GM23338 (cell line): ENCODE data around the gene TMBIM1. TPM values are rescaled to one million over a fixed set of nuclear protein-coding genes. Genes with fewer than 3 reads are reported as not detected.

ENCODE experiments used
- ATAC-seq: fragments of 200-7000 bp; cut with Tn5 transposase; 3 replicates; pipeline ENCODE4 v1.9.1; 2020
- DNase-seq: peaks from one replicate; pipeline ENCODE4 v3.0.0-alpha.2; 2015; ENCODE audit warnings: low spot score
- H2AFZ ChIP-seq: fragments of 200-600 bp; sonication (generic); 2 replicates; pipeline ENCODE4 v1.8.0; 2016; ENCODE audit warnings: antibody characterized with exemption, mild to moderate bottlenecking, moderate library complexity
- H3F3A ChIP-seq: fragments of 200-600 bp; sonication (generic); replicated peaks from 2 replicates; pipeline ENCODE4 v1.8.0; 2017; ENCODE audit warnings: antibody characterized with exemption, mixed run types, low read depth
- H3K27ac ChIP-seq: fragments of 200-600 bp; sonication (generic); 2 replicates; pipeline ENCODE4 v1.6.1; 2016; ENCODE audit warnings: low read depth
- H3K27me3 ChIP-seq: fragments of 200-600 bp; sonication (generic); 2 replicates; pipeline ENCODE4 v1.8.0; 2016; ENCODE audit warnings: mild to moderate bottlenecking, mixed run types, moderate library complexity; ENCODE audit not compliant: insufficient read depth
- H3K36me3 ChIP-seq: fragments of 200-600 bp; sonication (generic); 2 replicates; pipeline ENCODE4 v1.8.0; 2016; ENCODE audit warnings: mild to moderate bottlenecking; ENCODE audit not compliant: insufficient read depth
- H3K4me1 ChIP-seq: fragments of 200-600 bp; sonication (generic); 2 replicates; pipeline ENCODE4 v1.8.0; 2016; ENCODE audit warnings: mild to moderate bottlenecking, moderate library complexity; ENCODE audit not compliant: insufficient read depth
- H3K4me2 ChIP-seq: fragments of 200-600 bp; sonication (generic); 2 replicates; pipeline ENCODE4 v1.7.1; 2017; ENCODE audit warnings: mixed run types
- H3K4me3 ChIP-seq: fragments of 200-600 bp; sonication (generic); 2 replicates; pipeline ENCODE4 v1.6.1; 2016; ENCODE audit warnings: mixed run types
- H3K79me2 ChIP-seq: fragments of 200-600 bp; sonication (generic); replicated peaks from 2 replicates; pipeline ENCODE4 v1.8.0; 2017; ENCODE audit warnings: mild to moderate bottlenecking; ENCODE audit not compliant: insufficient read depth
- H3K9me2 ChIP-seq: fragments of 200-600 bp; sonication (generic); 2 replicates; pipeline ENCODE4 v1.8.0; 2017; ENCODE audit not compliant: insufficient read depth
- H4K20me1 ChIP-seq: fragments of 200-600 bp; sonication (generic); replicated peaks from 2 replicates; pipeline ENCODE4 v1.8.0; 2017; ENCODE audit warnings: mild to moderate bottlenecking; ENCODE audit not compliant: insufficient read depth
- H3K27ac Mint-ChIP-seq: 2 replicates; pipeline ENCODE4 v1.8.0; 2020; ENCODE audit warnings: inconsistent platforms, mild to moderate bottlenecking, moderate library complexity, mixed read lengths
- H3K27me3 Mint-ChIP-seq: 3 replicates; pipeline ENCODE4 v1.8.0; 2022; ENCODE audit warnings: low read depth, mild to moderate bottlenecking, moderate library complexity, mixed read lengths, inconsistent platforms; ENCODE audit not compliant: insufficient read depth, poor library complexity
- H3K36me3 Mint-ChIP-seq: 3 replicates; pipeline ENCODE4 v1.8.0; 2021; ENCODE audit warnings: low read depth, mild to moderate bottlenecking, inconsistent platforms, moderate library complexity, mixed read lengths
- H3K4me1 Mint-ChIP-seq: 3 replicates; pipeline ENCODE4 v1.8.0; 2020; ENCODE audit warnings: mild to moderate bottlenecking, inconsistent platforms, mixed read lengths
- H3K4me3 Mint-ChIP-seq: 3 replicates; pipeline ENCODE4 v1.8.0; 2021; ENCODE audit warnings: moderate library complexity, mild to moderate bottlenecking, inconsistent platforms, mixed read lengths
- H3K9me3 Mint-ChIP-seq: 3 replicates; pipeline ENCODE4 v1.8.0; 2020; ENCODE audit warnings: moderate library complexity, mild to moderate bottlenecking, inconsistent platforms, mixed read lengths
- EZH2 ChIP-seq: fragments of 200-600 bp; sonication (generic); IDR thresholded peaks from one replicate; pipeline ENCODE4 v1.8.0; 2017; ENCODE audit warnings: antibody characterized with exemption, mild to moderate bottlenecking, low read depth; ENCODE audit not compliant: unreplicated experiment
- STAT1 ChIP-seq: IDR thresholded peaks from one replicate; pipeline ENCODE4 v1.6.1; 2016; ENCODE audit warnings: antibody characterized with exemption; ENCODE audit not compliant: unreplicated experiment
- polyA plus RNA-seq: library from polyadenylated mRNA; unstranded; fragments of >200 nt; fragmentation: Nextera tagmentation; extraction: Ambion mirVana; gene quantifications from 2 replicates; pipeline ENCODE4 v1.2.1, GENCODE V29; 2016
- total RNA-seq: library from RNA; depleted of rRNA; stranded (reverse); fragments of >200 nt; shearing (Covaris generic); gene quantifications from 2 replicates; pipeline ENCODE4 v1.2.3, GENCODE V29; 2014
- TF ChIP-seq, protein P1 (sequence below): IDR thresholded peaks from one replicate; pipeline ENCODE4 v1.6.1; 2018; ENCODE audit warnings: antibody characterized with exemption; ENCODE audit not compliant: unreplicated experiment
- TF ChIP-seq, protein P2 (sequence below), 2 experiments: fragments of 200-600 bp in 1 of 2; sonication (generic) in 1 of 2; conservative IDR thresholded peaks; 2 replicates each; pipeline versions ENCODE4 v1.5.1 to v1.6.1; 2016 to 2017; ENCODE audit warnings: antibody characterized with exemption in 2 of 2, low read depth in 2 of 2, mild to moderate bottlenecking in 2 of 2, moderate library complexity in 1 of 2
- TF ChIP-seq, protein P3 (sequence below): IDR thresholded peaks from 2 replicates; pipeline ENCODE4 v1.6.1; 2016; ENCODE audit warnings: antibody characterized with exemption

The TMBIM1 gene
- total and polyA plus RNA-seq, 2 experiments from 2014 or later = 12.0 to 20.8 TPM

DNA sequence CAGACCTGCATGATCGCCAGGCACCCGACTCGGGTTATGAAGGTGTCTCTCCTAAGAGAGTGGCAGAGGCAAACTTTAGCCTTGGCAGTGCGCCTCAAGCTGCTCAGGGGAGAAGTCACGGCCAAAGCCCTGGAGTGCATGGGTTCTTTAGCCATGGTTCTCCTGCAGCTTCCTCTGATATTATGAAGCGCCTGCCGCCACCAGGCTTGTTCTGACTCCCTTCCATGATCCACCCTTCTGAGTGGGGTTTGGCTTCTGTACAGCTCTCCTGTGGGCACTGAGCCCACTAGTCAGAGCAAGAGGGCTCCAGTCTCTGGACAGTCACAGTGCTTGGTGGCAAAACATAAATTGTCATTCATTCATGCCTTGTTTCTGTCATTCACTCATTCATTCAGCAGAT is 25.9 kb upstream of the TMBIM1 start:
- peaks cover 12% of the 10 kb centered on the region for H3K4me1 ChIP-seq
- DNase-seq = no peak

DNA sequence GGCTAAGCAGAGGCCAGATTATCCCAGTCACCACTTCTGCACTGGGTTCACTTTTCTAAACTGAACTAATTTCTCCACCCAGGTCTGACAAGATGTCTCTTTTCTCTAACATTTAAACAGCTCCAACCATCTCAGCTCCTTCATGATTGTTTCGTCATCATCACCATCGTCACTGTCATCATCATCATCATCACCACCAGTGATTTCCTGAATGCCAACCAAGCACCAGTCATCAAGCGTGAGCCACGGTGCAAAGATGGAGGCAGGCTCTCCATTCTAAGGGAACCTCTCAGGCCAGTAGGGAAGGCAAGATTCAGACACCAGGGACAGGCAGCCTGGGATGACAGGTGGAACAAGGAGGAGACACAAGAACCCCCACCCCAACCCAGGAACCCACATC is 25.5 kb upstream of the TMBIM1 start:
- H4K20me1 ChIP-seq = no peaks in the 10 kb centered on the region; the same call in 1 of the 2 replicates
- H3K4me1 Mint-ChIP-seq = peaks cover 19% of the 10 kb centered on the region
- no peaks in the 10 kb centered on the region for H3K36me3 ChIP-seq
- H3K9me2 ChIP-seq = no peaks in the 10 kb centered on the region
- ATAC-seq (no peak), DNase-seq (no peak)
- H3K4me2 ChIP-seq = no peak overlapping the region
- no peak overlapping the region for H3K27ac Mint-ChIP-seq
- no peaks in the 10 kb centered on the region for H3K36me3 Mint-ChIP-seq
- H3K4me1 ChIP-seq = peaks cover 12% of the 10 kb centered on the region
- TF ChIP-seq STAT1 (no peak), EZH2 (no peak)
- TF ChIP-seq, protein P1, sequence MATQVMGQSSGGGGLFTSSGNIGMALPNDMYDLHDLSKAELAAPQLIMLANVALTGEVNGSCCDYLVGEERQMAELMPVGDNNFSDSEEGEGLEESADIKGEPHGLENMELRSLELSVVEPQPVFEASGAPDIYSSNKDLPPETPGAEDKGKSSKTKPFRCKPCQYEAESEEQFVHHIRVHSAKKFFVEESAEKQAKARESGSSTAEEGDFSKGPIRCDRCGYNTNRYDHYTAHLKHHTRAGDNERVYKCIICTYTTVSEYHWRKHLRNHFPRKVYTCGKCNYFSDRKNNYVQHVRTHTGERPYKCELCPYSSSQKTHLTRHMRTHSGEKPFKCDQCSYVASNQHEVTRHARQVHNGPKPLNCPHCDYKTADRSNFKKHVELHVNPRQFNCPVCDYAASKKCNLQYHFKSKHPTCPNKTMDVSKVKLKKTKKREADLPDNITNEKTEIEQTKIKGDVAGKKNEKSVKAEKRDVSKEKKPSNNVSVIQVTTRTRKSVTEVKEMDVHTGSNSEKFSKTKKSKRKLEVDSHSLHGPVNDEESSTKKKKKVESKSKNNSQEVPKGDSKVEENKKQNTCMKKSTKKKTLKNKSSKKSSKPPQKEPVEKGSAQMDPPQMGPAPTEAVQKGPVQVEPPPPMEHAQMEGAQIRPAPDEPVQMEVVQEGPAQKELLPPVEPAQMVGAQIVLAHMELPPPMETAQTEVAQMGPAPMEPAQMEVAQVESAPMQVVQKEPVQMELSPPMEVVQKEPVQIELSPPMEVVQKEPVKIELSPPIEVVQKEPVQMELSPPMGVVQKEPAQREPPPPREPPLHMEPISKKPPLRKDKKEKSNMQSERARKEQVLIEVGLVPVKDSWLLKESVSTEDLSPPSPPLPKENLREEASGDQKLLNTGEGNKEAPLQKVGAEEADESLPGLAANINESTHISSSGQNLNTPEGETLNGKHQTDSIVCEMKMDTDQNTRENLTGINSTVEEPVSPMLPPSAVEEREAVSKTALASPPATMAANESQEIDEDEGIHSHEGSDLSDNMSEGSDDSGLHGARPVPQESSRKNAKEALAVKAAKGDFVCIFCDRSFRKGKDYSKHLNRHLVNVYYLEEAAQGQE = no peak
- H3K27me3 Mint-ChIP-seq = no peaks in the 10 kb centered on the region
- H2AFZ ChIP-seq = no peak overlapping the region
- H3K27ac ChIP-seq = no peak overlapping the region
- H3K27me3 ChIP-seq = no peaks in the 10 kb centered on the region
- no peaks in the 10 kb centered on the region for H3K79me2 ChIP-seq
- H3K9me3 Mint-ChIP-seq = no peaks in the 10 kb centered on the region
- no peak overlapping the region for H3K4me3 ChIP-seq
- no peak overlapping the region for H3K4me3 Mint-ChIP-seq
- 0 out of 2 replicates have a peak, but pooled peaks cover 3% of the 10 kb centered on the region for H3F3A ChIP-seq

More for the DNA sequence above, 25.9 kb upstream of the TMBIM1 start:
- Mint-ChIP-seq H3K27me3 (no peaks in the 10 kb centered on the region), H3K27ac (no peak overlapping the region), H3K9me3 (no peaks in the 10 kb centered on the region), H3K4me3 (no peak overlapping the region), H3K4me1 (peaks cover 19% of the 10 kb centered on the region), H3K36me3 (no peaks in the 10 kb centered on the region)
- no peak overlapping the region for H3K27ac ChIP-seq
- no peaks in the 10 kb centered on the region for H3K9me2 ChIP-seq
- H3F3A ChIP-seq = 0 out of 2 replicates have a peak, but pooled peaks cover 3% of the 10 kb centered on the region
- H3K4me3 ChIP-seq = no peak overlapping the region
- H3K36me3 ChIP-seq = no peaks in the 10 kb centered on the region
- H3K4me2 ChIP-seq = no peak overlapping the region
- H4K20me1 ChIP-seq = no peaks in the 10 kb centered on the region; the same call in 1 of the 2 replicates
- TF ChIP-seq, protein P2, sequence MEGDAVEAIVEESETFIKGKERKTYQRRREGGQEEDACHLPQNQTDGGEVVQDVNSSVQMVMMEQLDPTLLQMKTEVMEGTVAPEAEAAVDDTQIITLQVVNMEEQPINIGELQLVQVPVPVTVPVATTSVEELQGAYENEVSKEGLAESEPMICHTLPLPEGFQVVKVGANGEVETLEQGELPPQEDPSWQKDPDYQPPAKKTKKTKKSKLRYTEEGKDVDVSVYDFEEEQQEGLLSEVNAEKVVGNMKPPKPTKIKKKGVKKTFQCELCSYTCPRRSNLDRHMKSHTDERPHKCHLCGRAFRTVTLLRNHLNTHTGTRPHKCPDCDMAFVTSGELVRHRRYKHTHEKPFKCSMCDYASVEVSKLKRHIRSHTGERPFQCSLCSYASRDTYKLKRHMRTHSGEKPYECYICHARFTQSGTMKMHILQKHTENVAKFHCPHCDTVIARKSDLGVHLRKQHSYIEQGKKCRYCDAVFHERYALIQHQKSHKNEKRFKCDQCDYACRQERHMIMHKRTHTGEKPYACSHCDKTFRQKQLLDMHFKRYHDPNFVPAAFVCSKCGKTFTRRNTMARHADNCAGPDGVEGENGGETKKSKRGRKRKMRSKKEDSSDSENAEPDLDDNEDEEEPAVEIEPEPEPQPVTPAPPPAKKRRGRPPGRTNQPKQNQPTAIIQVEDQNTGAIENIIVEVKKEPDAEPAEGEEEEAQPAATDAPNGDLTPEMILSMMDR (conservative IDR thresholded peaks at IDR 0.05; ENCODE audit: low read depth in 2 of 2) = no peak
- TF ChIP-seq, protein P3, sequence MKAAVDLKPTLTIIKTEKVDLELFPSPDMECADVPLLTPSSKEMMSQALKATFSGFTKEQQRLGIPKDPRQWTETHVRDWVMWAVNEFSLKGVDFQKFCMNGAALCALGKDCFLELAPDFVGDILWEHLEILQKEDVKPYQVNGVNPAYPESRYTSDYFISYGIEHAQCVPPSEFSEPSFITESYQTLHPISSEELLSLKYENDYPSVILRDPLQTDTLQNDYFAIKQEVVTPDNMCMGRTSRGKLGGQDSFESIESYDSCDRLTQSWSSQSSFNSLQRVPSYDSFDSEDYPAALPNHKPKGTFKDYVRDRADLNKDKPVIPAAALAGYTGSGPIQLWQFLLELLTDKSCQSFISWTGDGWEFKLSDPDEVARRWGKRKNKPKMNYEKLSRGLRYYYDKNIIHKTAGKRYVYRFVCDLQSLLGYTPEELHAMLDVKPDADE = no peak
- TF ChIP-seq, protein P1 = no peak
- no peak overlapping the region for H2AFZ ChIP-seq
- no peak for ATAC-seq
- H3K27me3 ChIP-seq = no peaks in the 10 kb centered on the region
- no peaks in the 10 kb centered on the region for H3K79me2 ChIP-seq
